HEK293 (cell line): Measurements from ENCODE around the gene WWOX.

Source experiments
- CTCF ChIA-PET: fragments of 350-600 bp; formaldehyde crosslinking; extraction: SDS; loops from one replicate; lab custom pipeline; 2021; ENCODE audit warnings: antibody characterized with exemption; lab: Yijun Ruan, JAX
- POLR2A ChIA-PET: fragments of 300-600 bp; formaldehyde crosslinking; extraction: SDS; loops from one replicate; lab custom pipeline; 2020; ENCODE audit warnings: antibody characterized with exemption, inconsistent platforms; lab: Yijun Ruan, JAX
- H3K27ac ChIP-seq: fragments of 200-500 bp; sonication (Bioruptor generic); 2 replicates; pipeline ENCODE4 v1.5.1; 2014; ENCODE audit warnings: low read depth, low read length, control low read depth, inconsistent platforms; ENCODE audit errors: extremely low read depth
- H3K36me3 ChIP-seq, 2 experiments: fragments of 200-500 bp in 1 of 2; sonication (Bioruptor generic) in 1 of 2; 1 replicate in 1 of 2; 2 replicates in 1 of 2; pipeline ENCODE4 v1.5.1; 2014 to 2017; ENCODE audit warnings: inconsistent platforms in 2 of 2, low read length in 2 of 2; ENCODE audit not compliant: control insufficient read depth in 2 of 2, insufficient read depth in 1 of 2
- H3K4me1 ChIP-seq: fragments of 200-500 bp; sonication (Bioruptor generic); 2 replicates; pipeline ENCODE4 v1.5.1; 2014; ENCODE audit warnings: mild to moderate bottlenecking, low read length, inconsistent platforms; ENCODE audit not compliant: control insufficient read depth, insufficient read depth
- H3K4me3 ChIP-seq: 2 replicates; pipeline ENCODE4 v1.5.1; 2011; ENCODE audit warnings: low read depth, mild to moderate bottlenecking, control low read depth, low read length, moderate library complexity
- H3K9me3 ChIP-seq: fragments of 200-500 bp; sonication (Bioruptor generic); 2 replicates; pipeline ENCODE4 v1.5.1; 2014; ENCODE audit warnings: low read depth, low read length, inconsistent platforms; ENCODE audit not compliant: control insufficient read depth, insufficient read depth
- OSR2 ChIP-seq: fragments of 450-650 bp; formaldehyde crosslinking; IDR thresholded peaks from 2 replicates; pipeline ENCODE4 v1.5.1; 2016; ENCODE audit warnings: missing biosample characterization, missing genetic modification characterization
- ZNF133 ChIP-seq: fragments of 450-650 bp; formaldehyde crosslinking; IDR thresholded peaks from 2 replicates; pipeline ENCODE4 v1.5.1; 2016; ENCODE audit warnings: missing biosample characterization, missing genetic modification characterization
- ZNF248 ChIP-seq: fragments of 450-650 bp; formaldehyde crosslinking; IDR thresholded peaks from 2 replicates; pipeline ENCODE4 v1.5.1; 2017; ENCODE audit warnings: missing biosample characterization, missing genetic modification characterization
- ZNF311 ChIP-seq: fragments of 450-650 bp; formaldehyde crosslinking; IDR thresholded peaks from 2 replicates; pipeline ENCODE4 v1.5.1; 2017; ENCODE audit warnings: missing biosample characterization, missing genetic modification characterization, borderline replicate concordance
- ZNF354C ChIP-seq: fragments of 450-650 bp; formaldehyde crosslinking; IDR thresholded peaks from 2 replicates; pipeline ENCODE4 v1.5.1; 2016; ENCODE audit warnings: missing biosample characterization, missing genetic modification characterization, low read depth, borderline replicate concordance
- ZNF366 ChIP-seq: fragments of 450-650 bp; formaldehyde crosslinking; conservative IDR thresholded peaks from 2 replicates; pipeline ENCODE4 v1.5.1; 2016; ENCODE audit warnings: missing biosample characterization, missing genetic modification characterization
- ZNF473 ChIP-seq: fragments of 450-650 bp; formaldehyde crosslinking; IDR thresholded peaks from 2 replicates; pipeline ENCODE4 v1.5.1; 2017; ENCODE audit warnings: missing biosample characterization, missing genetic modification characterization
- ZNF510 ChIP-seq: fragments of 450-650 bp; formaldehyde crosslinking; IDR thresholded peaks from 2 replicates; pipeline ENCODE4 v1.5.1; 2018; ENCODE audit warnings: mild to moderate bottlenecking, missing genetic modification characterization, missing biosample characterization; ENCODE audit not compliant: insufficient replicate concordance
- ZNF530 ChIP-seq: fragments of 450-650 bp; formaldehyde crosslinking; IDR thresholded peaks from 2 replicates; pipeline ENCODE4 v1.5.1; 2016; ENCODE audit warnings: low read depth, missing biosample characterization, missing genetic modification characterization
- ZNF624 ChIP-seq: fragments of 450-650 bp; formaldehyde crosslinking; IDR thresholded peaks from 2 replicates; pipeline ENCODE4 v1.5.1; 2017; ENCODE audit warnings: missing biosample characterization, missing genetic modification characterization
- ZNF654 ChIP-seq: fragments of 450-650 bp; formaldehyde crosslinking; IDR thresholded peaks from 2 replicates; pipeline ENCODE4 v1.5.1; 2016; ENCODE audit warnings: low read depth, missing biosample characterization, missing genetic modification characterization
- TF ChIP-seq, protein P1 (sequence below): fragments of 450-650 bp; formaldehyde crosslinking; IDR thresholded peaks from 2 replicates; pipeline ENCODE4 v1.5.1; 2016; ENCODE audit warnings: missing biosample characterization, missing genetic modification characterization
- TF ChIP-seq, protein P2 (sequence below): fragments of 450-650 bp; formaldehyde crosslinking; IDR thresholded peaks from 2 replicates; pipeline ENCODE4 v1.5.1; 2017; ENCODE audit warnings: missing biosample characterization, missing genetic modification characterization
- TF ChIP-seq, protein P3 (sequence below): fragments of 450-650 bp; formaldehyde crosslinking; IDR thresholded peaks from 2 replicates; pipeline ENCODE4 v1.5.1; 2016; ENCODE audit warnings: missing biosample characterization, missing genetic modification characterization, borderline replicate concordance
- TF ChIP-seq, protein P4 (sequence below): fragments of 450-650 bp; formaldehyde crosslinking; IDR thresholded peaks from 2 replicates; pipeline ENCODE4 v1.5.1; 2016; ENCODE audit warnings: missing biosample characterization, missing genetic modification characterization
- TF ChIP-seq, protein P5 (sequence below): fragments of 450-650 bp; formaldehyde crosslinking; conservative IDR thresholded peaks from 2 replicates; pipeline ENCODE4 v1.5.1; 2016; ENCODE audit warnings: low read depth, missing biosample characterization, missing genetic modification characterization
- TF ChIP-seq, protein P6 (sequence below): fragments of 450-650 bp; formaldehyde crosslinking; IDR thresholded peaks from 2 replicates; pipeline ENCODE4 v1.5.1; 2016; ENCODE audit warnings: missing biosample characterization, missing genetic modification characterization

The WWOX gene

DNA sequence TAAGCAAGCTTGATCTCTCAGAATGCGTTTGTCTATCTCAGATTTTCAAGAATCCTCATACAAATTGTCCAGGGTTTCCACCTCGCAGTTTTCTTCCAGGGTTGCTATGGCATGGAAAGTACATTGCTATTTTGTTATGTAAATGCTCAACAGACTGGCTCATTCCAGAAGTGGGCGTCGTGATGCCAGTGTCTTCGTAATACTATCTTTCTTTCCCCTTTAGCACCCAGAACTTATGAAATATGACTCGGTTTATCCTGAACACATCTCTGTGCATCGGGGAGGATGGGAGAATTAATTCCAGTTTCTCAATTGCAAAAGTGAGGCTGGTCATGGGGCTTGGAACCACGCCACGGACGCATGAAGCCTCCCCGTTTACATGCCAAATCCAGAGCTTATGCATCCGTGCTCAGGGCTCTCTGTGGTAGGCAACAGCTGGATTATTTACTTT is 405.0 kb downstream of the WWOX start:
- H3K4me1 ChIP-seq: no peaks in the 10 kb centered on the region
- CTCF ChIA-PET: interaction anchor here (0.7 to 1.8 kb wide), 9 partner anchors 9 to 1266 kb away, joined by 3 to 5 read pairs (median 3); no protein-coding TSS in a partner anchor
- H3K36me3 ChIP-seq: no peaks in the 10 kb centered on the region
- TF ChIP-seq ZNF530 (tag by site-specific recombination) (no peak), ZNF510 (tag by site-specific recombination) (no peak), ZNF248 (tag by site-specific recombination) (no peak), OSR2 (tag by site-specific recombination) (no peak), ZNF624 (tag by site-specific recombination) (no peak), ZNF366 (tag by site-specific recombination) (no peak), ZNF473 (tag by site-specific recombination) (no peak), ZNF133 (tag by site-specific recombination) (no peak), ZNF654 (no peak)
- TF ChIP-seq, protein P1, sequence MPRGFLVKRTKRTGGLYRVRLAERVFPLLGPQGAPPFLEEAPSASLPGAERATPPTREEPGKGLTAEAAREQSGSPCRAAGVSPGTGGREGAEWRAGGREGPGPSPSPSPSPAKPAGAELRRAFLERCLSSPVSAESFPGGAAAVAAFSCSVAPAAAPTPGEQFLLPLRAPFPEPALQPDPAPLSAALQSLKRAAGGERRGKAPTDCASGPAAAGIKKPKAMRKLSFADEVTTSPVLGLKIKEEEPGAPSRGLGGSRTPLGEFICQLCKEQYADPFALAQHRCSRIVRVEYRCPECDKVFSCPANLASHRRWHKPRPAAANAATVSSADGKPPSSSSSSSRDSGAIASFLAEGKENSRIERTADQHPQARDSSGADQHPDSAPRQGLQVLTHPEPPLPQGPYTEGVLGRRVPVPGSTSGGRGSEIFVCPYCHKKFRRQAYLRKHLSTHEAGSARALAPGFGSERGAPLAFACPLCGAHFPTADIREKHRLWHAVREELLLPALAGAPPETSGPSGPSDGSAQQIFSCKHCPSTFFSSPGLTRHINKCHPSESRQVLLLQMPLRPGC (tag by site-specific recombination): no peak
- TF ChIP-seq, protein P2, sequence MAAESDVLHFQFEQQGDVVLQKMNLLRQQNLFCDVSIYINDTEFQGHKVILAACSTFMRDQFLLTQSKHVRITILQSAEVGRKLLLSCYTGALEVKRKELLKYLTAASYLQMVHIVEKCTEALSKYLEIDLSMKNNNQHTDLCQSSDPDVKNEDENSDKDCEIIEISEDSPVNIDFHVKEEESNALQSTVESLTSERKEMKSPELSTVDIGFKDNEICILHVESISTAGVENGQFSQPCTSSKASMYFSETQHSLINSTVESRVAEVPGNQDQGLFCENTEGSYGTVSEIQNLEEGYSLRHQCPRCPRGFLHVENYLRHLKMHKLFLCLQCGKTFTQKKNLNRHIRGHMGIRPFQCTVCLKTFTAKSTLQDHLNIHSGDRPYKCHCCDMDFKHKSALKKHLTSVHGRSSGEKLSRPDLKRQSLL: no peak
- TF ChIP-seq, protein P3, sequence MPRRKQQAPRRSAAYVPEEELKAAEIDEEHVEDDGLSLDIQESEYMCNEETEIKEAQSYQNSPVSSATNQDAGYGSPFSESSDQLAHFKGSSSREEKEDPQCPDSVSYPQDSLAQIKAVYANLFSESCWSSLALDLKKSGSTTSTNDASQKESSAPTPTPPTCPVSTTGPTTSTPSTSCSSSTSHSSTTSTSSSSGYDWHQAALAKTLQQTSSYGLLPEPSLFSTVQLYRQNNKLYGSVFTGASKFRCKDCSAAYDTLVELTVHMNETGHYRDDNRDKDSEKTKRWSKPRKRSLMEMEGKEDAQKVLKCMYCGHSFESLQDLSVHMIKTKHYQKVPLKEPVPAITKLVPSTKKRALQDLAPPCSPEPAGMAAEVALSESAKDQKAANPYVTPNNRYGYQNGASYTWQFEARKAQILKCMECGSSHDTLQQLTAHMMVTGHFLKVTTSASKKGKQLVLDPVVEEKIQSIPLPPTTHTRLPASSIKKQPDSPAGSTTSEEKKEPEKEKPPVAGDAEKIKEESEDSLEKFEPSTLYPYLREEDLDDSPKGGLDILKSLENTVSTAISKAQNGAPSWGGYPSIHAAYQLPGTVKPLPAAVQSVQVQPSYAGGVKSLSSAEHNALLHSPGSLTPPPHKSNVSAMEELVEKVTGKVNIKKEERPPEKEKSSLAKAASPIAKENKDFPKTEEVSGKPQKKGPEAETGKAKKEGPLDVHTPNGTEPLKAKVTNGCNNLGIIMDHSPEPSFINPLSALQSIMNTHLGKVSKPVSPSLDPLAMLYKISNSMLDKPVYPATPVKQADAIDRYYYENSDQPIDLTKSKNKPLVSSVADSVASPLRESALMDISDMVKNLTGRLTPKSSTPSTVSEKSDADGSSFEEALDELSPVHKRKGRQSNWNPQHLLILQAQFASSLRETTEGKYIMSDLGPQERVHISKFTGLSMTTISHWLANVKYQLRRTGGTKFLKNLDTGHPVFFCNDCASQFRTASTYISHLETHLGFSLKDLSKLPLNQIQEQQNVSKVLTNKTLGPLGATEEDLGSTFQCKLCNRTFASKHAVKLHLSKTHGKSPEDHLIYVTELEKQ: no peak
- no peak overlapping the region for H3K27ac ChIP-seq
- H3K4me3 ChIP-seq: no peak overlapping the region
- H3K9me3 ChIP-seq: no peaks in the 10 kb centered on the region
- POLR2A ChIA-PET: no interaction called here

DNA sequence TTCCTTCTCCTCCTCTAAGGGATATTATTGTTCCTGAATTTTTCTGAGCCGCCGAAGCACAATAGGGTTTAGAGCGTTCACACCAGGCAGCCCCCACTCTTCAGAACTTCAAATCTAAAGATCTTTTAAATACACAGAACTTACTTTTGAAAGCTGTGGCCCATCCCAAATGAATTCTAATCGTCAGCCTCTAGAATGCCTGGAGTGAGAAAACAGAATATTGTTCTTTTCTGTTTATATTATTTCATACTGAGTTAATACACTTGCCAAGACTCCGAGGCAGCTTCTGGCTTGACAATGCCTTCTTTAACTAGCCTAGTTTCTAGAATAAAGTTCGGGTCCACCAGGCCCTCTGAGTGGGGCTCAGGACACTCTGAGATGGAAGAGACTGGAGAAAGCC is 405.6 kb downstream of the WWOX start:
- Histone ChIP-seq H3K4me3 (no peak overlapping the region), H3K9me3 (no peaks in the 10 kb centered on the region), H3K4me1 (no peaks in the 10 kb centered on the region), H3K36me3 (no peaks in the 10 kb centered on the region), H3K27ac (no peak overlapping the region)
- CTCF ChIA-PET: interaction anchor here (1.8 kb wide), 1 partner anchor 265 kb away, joined by 5 read pairs; no protein-coding TSS in a partner anchor
- POLR2A ChIA-PET: no interaction called here
- TF ChIP-seq, protein P4, sequence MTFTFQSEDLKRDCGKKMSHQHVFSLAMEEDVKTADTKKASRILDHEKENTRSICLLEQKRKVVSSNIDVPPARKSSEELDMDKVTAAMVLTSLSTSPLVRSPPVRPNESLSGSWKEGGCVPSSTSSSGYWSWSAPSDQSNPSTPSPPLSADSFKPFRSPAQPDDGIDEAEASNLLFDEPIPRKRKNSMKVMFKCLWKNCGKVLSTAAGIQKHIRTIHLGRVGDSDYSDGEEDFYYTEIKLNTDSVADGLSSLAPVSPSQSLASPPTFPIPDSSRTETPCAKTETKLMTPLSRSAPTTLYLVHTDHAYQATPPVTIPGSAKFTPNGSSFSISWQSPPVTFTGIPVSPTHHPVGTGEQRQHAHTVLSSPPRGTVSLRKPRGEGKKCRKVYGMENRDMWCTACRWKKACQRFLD (tag by site-specific recombination): no peak
- TF ChIP-seq, protein P5, sequence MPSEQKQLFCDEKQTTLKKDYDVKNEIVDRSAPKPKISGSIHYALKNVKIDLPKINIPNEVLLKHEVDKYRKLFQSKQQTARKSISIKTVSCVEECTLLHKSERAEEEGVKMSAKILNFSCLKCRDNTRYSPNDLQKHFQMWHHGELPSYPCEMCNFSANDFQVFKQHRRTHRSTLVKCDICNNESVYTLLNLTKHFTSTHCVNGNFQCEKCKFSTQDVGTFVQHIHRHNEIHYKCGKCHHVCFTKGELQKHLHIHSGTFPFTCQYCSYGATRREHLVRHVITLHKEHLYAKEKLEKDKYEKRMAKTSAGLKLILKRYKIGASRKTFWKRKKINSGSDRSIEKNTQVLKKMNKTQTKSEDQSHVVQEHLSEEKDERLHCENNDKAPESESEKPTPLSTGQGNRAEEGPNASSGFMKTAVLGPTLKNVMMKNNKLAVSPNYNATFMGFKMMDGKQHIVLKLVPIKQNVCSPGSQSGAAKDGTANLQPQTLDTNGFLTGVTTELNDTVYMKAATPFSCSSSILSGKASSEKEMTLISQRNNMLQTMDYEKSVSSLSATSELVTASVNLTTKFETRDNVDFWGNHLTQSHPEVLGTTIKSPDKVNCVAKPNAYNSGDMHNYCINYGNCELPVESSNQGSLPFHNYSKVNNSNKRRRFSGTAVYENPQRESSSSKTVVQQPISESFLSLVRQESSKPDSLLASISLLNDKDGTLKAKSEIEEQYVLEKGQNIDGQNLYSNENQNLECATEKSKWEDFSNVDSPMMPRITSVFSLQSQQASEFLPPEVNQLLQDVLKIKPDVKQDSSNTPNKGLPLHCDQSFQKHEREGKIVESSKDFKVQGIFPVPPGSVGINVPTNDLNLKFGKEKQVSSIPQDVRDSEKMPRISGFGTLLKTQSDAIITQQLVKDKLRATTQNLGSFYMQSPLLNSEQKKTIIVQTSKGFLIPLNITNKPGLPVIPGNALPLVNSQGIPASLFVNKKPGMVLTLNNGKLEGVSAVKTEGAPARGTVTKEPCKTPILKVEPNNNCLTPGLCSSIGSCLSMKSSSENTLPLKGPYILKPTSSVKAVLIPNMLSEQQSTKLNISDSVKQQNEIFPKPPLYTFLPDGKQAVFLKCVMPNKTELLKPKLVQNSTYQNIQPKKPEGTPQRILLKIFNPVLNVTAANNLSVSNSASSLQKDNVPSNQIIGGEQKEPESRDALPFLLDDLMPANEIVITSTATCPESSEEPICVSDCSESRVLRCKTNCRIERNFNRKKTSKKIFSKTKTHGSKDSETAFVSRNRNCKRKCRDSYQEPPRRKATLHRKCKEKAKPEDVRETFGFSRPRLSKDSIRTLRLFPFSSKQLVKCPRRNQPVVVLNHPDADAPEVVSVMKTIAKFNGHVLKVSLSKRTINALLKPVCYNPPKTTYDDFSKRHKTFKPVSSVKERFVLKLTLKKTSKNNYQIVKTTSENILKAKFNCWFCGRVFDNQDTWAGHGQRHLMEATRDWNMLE (tag by site-specific recombination): no peak
- TF ChIP-seq ZNF311 (no peak), ZNF354C (tag by site-specific recombination) (no peak)
- TF ChIP-seq, protein P6, sequence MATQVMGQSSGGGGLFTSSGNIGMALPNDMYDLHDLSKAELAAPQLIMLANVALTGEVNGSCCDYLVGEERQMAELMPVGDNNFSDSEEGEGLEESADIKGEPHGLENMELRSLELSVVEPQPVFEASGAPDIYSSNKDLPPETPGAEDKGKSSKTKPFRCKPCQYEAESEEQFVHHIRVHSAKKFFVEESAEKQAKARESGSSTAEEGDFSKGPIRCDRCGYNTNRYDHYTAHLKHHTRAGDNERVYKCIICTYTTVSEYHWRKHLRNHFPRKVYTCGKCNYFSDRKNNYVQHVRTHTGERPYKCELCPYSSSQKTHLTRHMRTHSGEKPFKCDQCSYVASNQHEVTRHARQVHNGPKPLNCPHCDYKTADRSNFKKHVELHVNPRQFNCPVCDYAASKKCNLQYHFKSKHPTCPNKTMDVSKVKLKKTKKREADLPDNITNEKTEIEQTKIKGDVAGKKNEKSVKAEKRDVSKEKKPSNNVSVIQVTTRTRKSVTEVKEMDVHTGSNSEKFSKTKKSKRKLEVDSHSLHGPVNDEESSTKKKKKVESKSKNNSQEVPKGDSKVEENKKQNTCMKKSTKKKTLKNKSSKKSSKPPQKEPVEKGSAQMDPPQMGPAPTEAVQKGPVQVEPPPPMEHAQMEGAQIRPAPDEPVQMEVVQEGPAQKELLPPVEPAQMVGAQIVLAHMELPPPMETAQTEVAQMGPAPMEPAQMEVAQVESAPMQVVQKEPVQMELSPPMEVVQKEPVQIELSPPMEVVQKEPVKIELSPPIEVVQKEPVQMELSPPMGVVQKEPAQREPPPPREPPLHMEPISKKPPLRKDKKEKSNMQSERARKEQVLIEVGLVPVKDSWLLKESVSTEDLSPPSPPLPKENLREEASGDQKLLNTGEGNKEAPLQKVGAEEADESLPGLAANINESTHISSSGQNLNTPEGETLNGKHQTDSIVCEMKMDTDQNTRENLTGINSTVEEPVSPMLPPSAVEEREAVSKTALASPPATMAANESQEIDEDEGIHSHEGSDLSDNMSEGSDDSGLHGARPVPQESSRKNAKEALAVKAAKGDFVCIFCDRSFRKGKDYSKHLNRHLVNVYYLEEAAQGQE (tag by site-specific recombination): no peak
